NCI-H1436 (cell line): ENCODE measurements around the gene PCNT.

Source experiments
- DNase-seq: peaks from one replicate; lab custom pipeline; 2025; lab: John Stamatoyannopoulos, UW

Gene PCNT

GRCh38 chr21:46483300-46484295, 159.6 kb downstream of the PCNT start:
- no peak for DNase-seq

- DNase-seq = no peak
Observed at GRCh38 chr21:46486481-46487126, 162.6 kb downstream of the PCNT start.

GRCh38 chr21:46489162-46489663, 165.3 kb downstream of the PCNT start:
- DNase-seq = no peak

GRCh38 chr21:46489800-46490199, 165.8 kb downstream of the PCNT start:
- no peak for DNase-seq

GRCh38 chr21:46491553-46491952, 167.6 kb downstream of the PCNT start:
- DNase-seq = no peak

- DNase-seq = no peak
Observed at GRCh38 chr21:46492851-46493250, 168.9 kb downstream of the PCNT start.

GRCh38 chr21:46493828-46494227, 169.9 kb downstream of the PCNT start:
- DNase-seq = no peak
